ENCODE results near the gene BUB1B.

BUB1B gene

DNA sequence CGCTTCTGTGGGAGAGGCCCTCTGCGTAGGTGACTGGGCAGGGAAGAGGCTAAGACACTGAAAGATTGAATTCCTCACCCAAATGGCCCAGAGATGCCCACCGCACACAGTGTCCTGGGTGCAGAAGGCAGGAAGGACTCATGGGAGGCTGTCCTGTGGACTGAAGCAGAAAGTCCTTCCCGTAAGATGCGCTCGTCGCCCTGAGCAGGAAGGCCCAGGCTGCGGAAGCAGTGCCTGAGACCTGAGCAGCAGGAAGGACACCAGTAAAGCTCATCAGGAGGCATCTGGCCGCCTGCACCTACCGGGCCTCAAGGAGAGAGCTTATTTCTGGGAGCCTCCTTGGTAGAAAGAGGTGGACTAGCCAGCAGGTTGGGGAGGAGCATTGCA, 81.3 kb downstream of the BUB1B start:
- TF ChIP-seq, protein P1, sequence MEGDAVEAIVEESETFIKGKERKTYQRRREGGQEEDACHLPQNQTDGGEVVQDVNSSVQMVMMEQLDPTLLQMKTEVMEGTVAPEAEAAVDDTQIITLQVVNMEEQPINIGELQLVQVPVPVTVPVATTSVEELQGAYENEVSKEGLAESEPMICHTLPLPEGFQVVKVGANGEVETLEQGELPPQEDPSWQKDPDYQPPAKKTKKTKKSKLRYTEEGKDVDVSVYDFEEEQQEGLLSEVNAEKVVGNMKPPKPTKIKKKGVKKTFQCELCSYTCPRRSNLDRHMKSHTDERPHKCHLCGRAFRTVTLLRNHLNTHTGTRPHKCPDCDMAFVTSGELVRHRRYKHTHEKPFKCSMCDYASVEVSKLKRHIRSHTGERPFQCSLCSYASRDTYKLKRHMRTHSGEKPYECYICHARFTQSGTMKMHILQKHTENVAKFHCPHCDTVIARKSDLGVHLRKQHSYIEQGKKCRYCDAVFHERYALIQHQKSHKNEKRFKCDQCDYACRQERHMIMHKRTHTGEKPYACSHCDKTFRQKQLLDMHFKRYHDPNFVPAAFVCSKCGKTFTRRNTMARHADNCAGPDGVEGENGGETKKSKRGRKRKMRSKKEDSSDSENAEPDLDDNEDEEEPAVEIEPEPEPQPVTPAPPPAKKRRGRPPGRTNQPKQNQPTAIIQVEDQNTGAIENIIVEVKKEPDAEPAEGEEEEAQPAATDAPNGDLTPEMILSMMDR (IDR thresholded peaks at IDR 0.05; ENCODE audit: borderline replicate concordance, extremely low read depth, low read length, poor library complexity, severe bottlenecking): no peak
- no peak for TF ChIP-seq EZH2 (IDR thresholded peaks at IDR 0.05; ENCODE audit: borderline replicate concordance, low read depth, low read length, severe bottlenecking)
- H3K27ac ChIP-seq (ENCODE audit: low read length): no peak overlapping the region
- no peak for ATAC-seq (ENCODE audit: insufficient read depth, low read depth)
- H3K9ac ChIP-seq (ENCODE audit: low read depth, low read length): no peak overlapping the region
- H3K4me2 ChIP-seq (ENCODE audit: insufficient read depth, low read length): no peak overlapping the region
- no peaks in the 10 kb centered on the region for H4K20me1 ChIP-seq (ENCODE audit: insufficient read depth, low read length)
- no peaks in the 10 kb centered on the region for H3K9me3 ChIP-seq (ENCODE audit: insufficient read depth, low read length, severe bottlenecking)
- H2AFZ ChIP-seq (ENCODE audit: low read depth, low read length): no peak overlapping the region
- H3K36me3 ChIP-seq (ENCODE audit: insufficient read depth, low read length): no peaks in the 10 kb centered on the region
- no peak for DNase-seq
- H3K4me1 ChIP-seq (ENCODE audit: insufficient read depth, low read length): no peaks in the 10 kb centered on the region
- H3K27me3 ChIP-seq (ENCODE audit: insufficient read depth, low read length, poor library complexity): no peaks in the 10 kb centered on the region
- H3K79me2 ChIP-seq (ENCODE audit: insufficient read depth, low read length): no peaks in the 10 kb centered on the region
- no peak overlapping the region for H3K4me3 ChIP-seq (ENCODE audit: low read depth in 1 of 2, low read length in 2 of 2)

DNA sequence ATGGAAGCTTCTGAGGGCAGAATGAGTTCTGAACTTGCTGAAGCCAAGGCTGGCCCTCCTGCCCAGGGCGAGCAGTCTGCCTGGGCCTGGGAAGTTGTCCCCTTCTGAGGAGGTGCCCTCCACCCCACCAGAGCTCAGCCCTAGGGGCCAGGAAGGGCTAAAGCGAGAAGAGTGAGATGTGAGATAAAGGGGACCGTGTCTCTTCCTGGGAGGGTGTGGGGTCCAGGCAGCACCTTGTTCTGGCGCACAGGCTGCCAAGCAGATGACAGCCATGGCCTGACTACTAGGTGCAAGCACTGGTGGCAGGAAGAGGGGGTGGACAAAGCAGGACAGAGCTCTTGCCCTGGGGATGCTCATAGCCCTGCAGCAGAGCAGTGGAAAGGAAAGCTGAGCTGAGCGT, 81.7 kb downstream of the BUB1B start:
- H3K4me1 ChIP-seq (ENCODE audit: insufficient read depth, low read length): no peaks in the 10 kb centered on the region
- H2AFZ ChIP-seq (ENCODE audit: low read depth, low read length): no peak overlapping the region
- H3K9ac ChIP-seq (ENCODE audit: low read depth, low read length): no peak overlapping the region
- no peaks in the 10 kb centered on the region for H3K36me3 ChIP-seq (ENCODE audit: insufficient read depth, low read length)
- no peaks in the 10 kb centered on the region for H3K9me3 ChIP-seq (ENCODE audit: insufficient read depth, low read length, severe bottlenecking)
- no peak overlapping the region for H3K4me3 ChIP-seq (ENCODE audit: low read depth in 1 of 2, low read length in 2 of 2)
- no peak for TF ChIP-seq EZH2 (IDR thresholded peaks at IDR 0.05; ENCODE audit: borderline replicate concordance, low read depth, low read length, severe bottlenecking)
- TF ChIP-seq, protein P1 (IDR thresholded peaks at IDR 0.05; ENCODE audit: borderline replicate concordance, extremely low read depth, low read length, poor library complexity, severe bottlenecking): no peak
- H3K27ac ChIP-seq (ENCODE audit: low read length): no peak overlapping the region
- DNase-seq: no peak
- no peaks in the 10 kb centered on the region for H3K79me2 ChIP-seq (ENCODE audit: insufficient read depth, low read length)
- ATAC-seq (ENCODE audit: insufficient read depth, low read depth): no peak
- no peaks in the 10 kb centered on the region for H4K20me1 ChIP-seq (ENCODE audit: insufficient read depth, low read length)
- H3K27me3 ChIP-seq (ENCODE audit: insufficient read depth, low read length, poor library complexity): no peaks in the 10 kb centered on the region
- H3K4me2 ChIP-seq (ENCODE audit: insufficient read depth, low read length): no peak overlapping the region

DNA sequence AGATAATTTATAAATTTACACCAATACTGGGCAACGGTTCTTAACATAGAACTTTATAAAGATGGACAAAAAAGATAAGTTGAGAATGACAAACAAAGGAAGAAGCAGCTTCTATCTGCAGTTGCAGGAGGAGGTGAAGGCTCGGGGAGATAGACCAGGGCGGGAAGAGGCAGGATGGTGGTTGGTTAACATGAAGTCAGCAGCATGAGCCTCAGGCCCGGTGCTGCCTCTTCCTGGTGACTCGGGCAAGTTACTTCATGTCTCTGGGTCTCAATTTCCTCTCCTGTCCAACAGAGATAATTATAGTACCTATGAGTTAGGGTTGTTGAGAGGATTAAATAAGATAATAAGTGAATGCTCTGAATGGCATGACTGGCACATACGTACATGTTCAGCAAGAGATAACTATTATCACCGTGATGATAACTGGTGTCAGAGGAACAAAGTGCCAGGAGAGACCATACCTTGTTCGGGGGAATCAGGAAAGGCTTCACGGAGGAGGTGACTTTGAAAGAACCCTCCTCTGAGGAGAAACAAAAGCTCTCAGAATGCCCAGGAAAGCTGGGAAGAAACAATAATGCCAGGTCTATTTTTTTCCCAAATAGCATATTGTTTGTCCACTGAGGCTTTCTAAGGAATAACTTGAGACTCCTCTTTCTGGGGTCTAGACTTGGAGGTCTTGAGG, 82.4 kb downstream of the BUB1B start:
- no peak overlapping the region for H3K4me2 ChIP-seq (ENCODE audit: insufficient read depth, low read length)
- no peaks in the 10 kb centered on the region for H3K36me3 ChIP-seq (ENCODE audit: insufficient read depth, low read length)
- no peaks in the 10 kb centered on the region for H4K20me1 ChIP-seq (ENCODE audit: insufficient read depth, low read length)
- TF ChIP-seq, protein P1 (IDR thresholded peaks at IDR 0.05; ENCODE audit: borderline replicate concordance, extremely low read depth, low read length, poor library complexity, severe bottlenecking): no peak
- no peak for TF ChIP-seq EZH2 (IDR thresholded peaks at IDR 0.05; ENCODE audit: borderline replicate concordance, low read depth, low read length, severe bottlenecking)
- no peak overlapping the region for H3K9ac ChIP-seq (ENCODE audit: low read depth, low read length)
- H3K4me1 ChIP-seq (ENCODE audit: insufficient read depth, low read length): no peaks in the 10 kb centered on the region
- H3K27me3 ChIP-seq (ENCODE audit: insufficient read depth, low read length, poor library complexity): no peaks in the 10 kb centered on the region
- H2AFZ ChIP-seq (ENCODE audit: low read depth, low read length): no peak overlapping the region
- no peak for ATAC-seq (ENCODE audit: insufficient read depth, low read depth)
- no peak overlapping the region for H3K4me3 ChIP-seq (ENCODE audit: low read depth in 1 of 2, low read length in 2 of 2)
- H3K79me2 ChIP-seq (ENCODE audit: insufficient read depth, low read length): no peaks in the 10 kb centered on the region
- H3K9me3 ChIP-seq (ENCODE audit: insufficient read depth, low read length, severe bottlenecking): no peaks in the 10 kb centered on the region
- DNase-seq: no peak
- H3K27ac ChIP-seq (ENCODE audit: low read length): no peak overlapping the region
